BE2C (cell line): ENCODE results near the gene FBP1.
A peak's percentile ranks its signal among the peaks of the same experiment; 100 is the strongest.

ENCODE experiments used
- DNase-seq: peaks from one replicate; pipeline ENCODE4 v3.0.0-alpha.2; 2020
- H3K27me3 ChIP-seq: fragments of 250-450 bp; sonication (Bioruptor Pico); 2 replicates; pipeline ENCODE4 v1.5.1; 2020; ENCODE audit warnings: mild to moderate bottlenecking
- H3K36me3 ChIP-seq: fragments of 250-450 bp; sonication (Bioruptor Pico); 2 replicates; pipeline ENCODE4 v1.5.1; 2020; ENCODE audit warnings: mild to moderate bottlenecking
- H3K4me1 ChIP-seq: fragments of 250-450 bp; sonication (Bioruptor Pico); 2 replicates; pipeline ENCODE4 v1.5.1; 2020
- H3K4me3 ChIP-seq: 2 replicates; pipeline ENCODE4 v1.5.1; 2011; ENCODE audit warnings: low read depth, low read length
- H3K9me3 ChIP-seq: fragments of 250-450 bp; sonication (Bioruptor Pico); 2 replicates; pipeline ENCODE4 v1.5.1; 2020
- CTCF ChIP-seq: IDR thresholded peaks from 2 replicates; pipeline ENCODE4 v1.5.1; 2012; ENCODE audit warnings: mild to moderate bottlenecking, low read depth, low read length

The FBP1 gene

DNA sequence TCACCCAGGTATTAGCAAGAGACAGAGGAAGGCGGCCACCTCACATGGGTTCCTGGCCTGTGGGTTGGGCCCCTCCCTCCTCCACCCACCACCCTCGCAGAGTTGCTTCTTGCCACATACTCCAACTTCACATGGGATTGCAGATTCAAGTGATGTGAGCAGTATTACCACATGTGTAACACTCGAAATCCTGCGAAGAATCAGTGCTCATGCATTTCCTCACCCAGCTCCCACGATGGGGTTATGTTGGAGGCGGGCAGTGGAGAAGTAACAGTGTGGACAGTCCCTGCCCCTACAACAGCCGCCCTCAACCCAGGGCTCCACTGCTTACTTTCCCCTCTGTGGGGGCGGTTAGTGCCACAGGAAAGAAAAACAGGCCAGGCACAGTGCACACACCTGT, 3.9 kb upstream of the FBP1 start:
- H3K36me3 ChIP-seq: no peaks in the 10 kb centered on the region
- no peak overlapping the region for H3K4me3 ChIP-seq
- no peaks in the 10 kb centered on the region for H3K27me3 ChIP-seq
- DNase-seq: no peak
- H3K4me1 ChIP-seq: no peaks in the 10 kb centered on the region; the same call in 1 of the 2 replicates
- TF ChIP-seq CTCF: no peak
- H3K9me3 ChIP-seq: no peaks in the 10 kb centered on the region

DNA sequence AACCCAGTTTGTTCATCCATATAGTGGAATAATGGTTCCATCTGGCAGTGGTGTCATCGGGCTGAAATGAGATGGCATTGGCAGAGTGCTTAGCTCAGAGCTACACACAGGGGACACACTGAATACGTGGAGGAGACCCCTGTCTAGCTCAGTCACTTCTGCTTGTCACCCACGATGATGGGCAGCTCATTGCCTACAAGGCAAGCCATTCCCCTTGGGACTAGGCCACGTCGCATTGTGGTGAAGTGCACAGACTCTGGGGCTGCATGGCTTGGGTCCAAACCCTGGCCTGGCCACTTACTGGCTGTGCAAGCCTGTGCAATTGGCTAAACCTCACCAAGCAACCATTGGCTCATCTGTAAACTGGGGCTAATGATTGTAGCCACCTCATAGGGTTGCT, 3.2 kb upstream of the FBP1 start:
- TF ChIP-seq CTCF: no peak
- Histone ChIP-seq H3K4me1 (no peaks in the 10 kb centered on the region; the same call in 1 of the 2 replicates), H3K27me3 (no peaks in the 10 kb centered on the region), H3K4me3 (no peak overlapping the region), H3K9me3 (no peaks in the 10 kb centered on the region), H3K36me3 (no peaks in the 10 kb centered on the region)
- peak; percentile 31 for DNase-seq

DNA sequence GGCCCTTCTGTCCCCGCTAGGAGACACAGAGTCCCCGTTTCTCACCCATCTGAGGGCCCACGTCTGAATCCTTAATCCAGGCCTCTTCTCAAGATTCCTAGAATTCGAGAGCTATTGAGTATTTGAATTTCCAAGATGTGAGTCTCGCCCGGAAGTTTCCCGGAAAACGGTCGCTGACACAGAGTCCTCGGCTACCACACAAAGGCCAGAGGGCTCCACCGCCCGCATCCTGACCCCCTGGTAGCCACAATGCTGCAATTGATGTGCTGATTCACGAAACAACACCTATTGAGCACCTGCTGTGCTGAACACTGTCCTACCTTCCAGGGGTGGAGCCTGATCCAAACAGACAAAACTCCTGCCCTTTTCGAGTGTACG, 670 bp upstream of the FBP1 start:
- DNase-seq: no peak
- TF ChIP-seq CTCF: no peak
- no peaks in the 10 kb centered on the region for H3K36me3 ChIP-seq
- no peaks in the 10 kb centered on the region for H3K9me3 ChIP-seq
- no peak overlapping the region for H3K4me3 ChIP-seq
- no peaks in the 10 kb centered on the region for H3K27me3 ChIP-seq
- H3K4me1 ChIP-seq: no peaks in the 10 kb centered on the region; the same call in 1 of the 2 replicates

DNA sequence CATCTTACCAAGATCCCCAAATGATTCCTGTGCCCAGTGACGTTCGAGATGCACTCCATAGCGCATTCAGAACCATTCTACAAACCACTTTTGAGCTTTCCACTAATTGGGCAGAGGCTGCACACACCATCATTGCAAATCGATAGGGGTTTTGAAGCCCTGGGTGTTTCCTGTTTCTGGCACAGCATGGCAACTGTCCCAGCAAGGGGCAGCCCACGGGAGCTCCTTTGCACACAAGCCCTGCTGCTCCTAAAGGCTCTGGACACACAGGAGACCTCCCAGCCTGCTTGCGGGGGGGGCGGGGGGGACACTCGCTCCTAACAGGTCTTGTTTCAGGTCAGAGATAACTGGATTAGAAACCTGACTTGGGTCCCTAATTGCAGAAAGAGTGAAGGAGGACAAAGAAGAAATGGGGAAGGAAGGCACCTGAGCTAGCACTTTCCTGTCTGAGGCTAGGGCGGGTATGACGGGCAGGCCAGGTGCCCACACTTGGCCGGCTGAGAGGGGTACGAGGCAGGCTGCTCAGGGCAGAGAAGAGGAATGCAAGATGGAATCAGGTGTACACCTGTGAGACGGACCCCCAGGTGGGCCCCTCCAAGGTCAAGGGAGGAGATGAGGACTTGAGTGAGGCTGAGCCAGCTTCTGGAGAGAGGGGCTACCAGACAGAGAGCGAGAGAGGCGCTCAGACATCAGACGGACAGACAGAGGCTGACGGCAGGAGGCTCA, 820 bp downstream of the FBP1 start:
- TF ChIP-seq CTCF: no peak
- H3K36me3 ChIP-seq: no peaks in the 10 kb centered on the region
- H3K9me3 ChIP-seq: no peaks in the 10 kb centered on the region
- no peak overlapping the region for H3K4me3 ChIP-seq
- DNase-seq: no peak
- H3K4me1 ChIP-seq: no peaks in the 10 kb centered on the region; the same call in 1 of the 2 replicates
- no peaks in the 10 kb centered on the region for H3K27me3 ChIP-seq

- TF ChIP-seq CTCF: no peak
- DNase-seq: peak; percentile 37
- H3K36me3 ChIP-seq: no peaks in the 10 kb centered on the region
- H3K9me3 ChIP-seq: no peaks in the 10 kb centered on the region
- no peak overlapping the region for H3K4me3 ChIP-seq
- no peaks in the 10 kb centered on the region for H3K27me3 ChIP-seq
- H3K4me1 ChIP-seq: peaks cover 7% of the 10 kb centered on the region; the same call in 1 of the 2 replicates
These were observed 6.6 kb downstream of the FBP1 start for GRCh38 chr9:94632737-94633136.

DNA sequence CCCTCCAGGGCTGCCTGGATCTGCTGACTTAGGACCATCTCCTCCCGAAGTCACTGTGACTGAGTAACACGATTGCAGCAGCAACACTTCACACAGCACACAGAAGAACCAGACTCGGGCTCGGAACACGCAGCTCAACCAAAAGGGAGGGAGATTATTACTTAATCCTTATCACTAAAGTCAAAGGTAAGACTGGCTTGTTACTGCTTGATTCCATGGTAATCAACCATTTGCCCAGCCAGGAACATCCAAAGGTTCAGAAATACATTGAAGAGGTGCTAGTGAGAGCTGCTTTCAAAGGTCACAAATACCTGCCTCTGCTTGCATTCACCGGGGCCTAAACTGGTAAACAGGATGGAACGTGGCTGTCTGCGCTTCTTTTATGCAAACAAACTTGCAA, 7.7 kb downstream of the FBP1 start:
- no peak for TF ChIP-seq CTCF
- Histone ChIP-seq H3K4me3 (no peak overlapping the region), H3K36me3 (no peaks in the 10 kb centered on the region), H3K9me3 (no peaks in the 10 kb centered on the region), H3K4me1 (peaks cover 7% of the 10 kb centered on the region; the same call in 1 of the 2 replicates), H3K27me3 (no peaks in the 10 kb centered on the region)
- no peak for DNase-seq
